ENCODE measurements around the gene HOXD12. TPM values are rescaled to one million over a fixed set of nuclear protein-coding genes. Genes with fewer than 3 reads are reported as not detected.

The HOXD12 gene
- total RNA-seq, 4 donors from 2014 or later: not detected

DNA sequence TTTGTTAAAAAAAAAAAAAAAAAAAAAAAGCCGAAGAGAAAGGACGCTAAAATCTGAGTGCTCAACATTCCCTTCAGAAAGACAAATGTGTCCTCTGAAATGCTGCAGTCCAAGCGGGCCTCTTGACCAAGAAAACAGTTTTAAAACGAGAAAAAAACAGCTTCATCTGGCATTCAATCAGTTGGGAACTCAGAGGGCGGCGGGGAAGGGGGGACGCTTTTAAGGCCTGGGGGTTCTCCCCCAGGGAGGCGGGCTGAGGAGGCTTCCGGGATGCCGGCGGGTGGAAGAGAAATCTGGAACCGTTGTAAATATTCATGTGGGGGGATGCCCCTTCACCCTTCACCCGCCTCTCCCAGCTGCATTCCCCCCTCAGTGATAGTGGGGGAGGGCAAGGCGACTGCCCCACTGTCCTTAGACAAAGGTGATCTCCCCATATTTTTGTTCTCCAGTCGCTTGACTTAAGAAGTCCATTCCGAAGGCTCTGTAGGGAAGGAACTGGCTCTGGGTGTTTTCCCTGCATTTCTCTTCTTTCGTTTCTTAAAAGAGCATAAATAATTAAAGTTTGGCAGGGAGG, 4.2 kb downstream of the HOXD12 start:
- intact Hi-C loops (cut with DNase I): no loop called here
- peaks cover 18 to 61% (median 30%) of the 10 kb centered on the region in 3 donors for H3K4me1 ChIP-seq
- WGBS, 2 donors: 6 to 7% methylated on average over 14 to 17 of the region's 17 CpGs
- TF ChIP-seq, protein P1, sequence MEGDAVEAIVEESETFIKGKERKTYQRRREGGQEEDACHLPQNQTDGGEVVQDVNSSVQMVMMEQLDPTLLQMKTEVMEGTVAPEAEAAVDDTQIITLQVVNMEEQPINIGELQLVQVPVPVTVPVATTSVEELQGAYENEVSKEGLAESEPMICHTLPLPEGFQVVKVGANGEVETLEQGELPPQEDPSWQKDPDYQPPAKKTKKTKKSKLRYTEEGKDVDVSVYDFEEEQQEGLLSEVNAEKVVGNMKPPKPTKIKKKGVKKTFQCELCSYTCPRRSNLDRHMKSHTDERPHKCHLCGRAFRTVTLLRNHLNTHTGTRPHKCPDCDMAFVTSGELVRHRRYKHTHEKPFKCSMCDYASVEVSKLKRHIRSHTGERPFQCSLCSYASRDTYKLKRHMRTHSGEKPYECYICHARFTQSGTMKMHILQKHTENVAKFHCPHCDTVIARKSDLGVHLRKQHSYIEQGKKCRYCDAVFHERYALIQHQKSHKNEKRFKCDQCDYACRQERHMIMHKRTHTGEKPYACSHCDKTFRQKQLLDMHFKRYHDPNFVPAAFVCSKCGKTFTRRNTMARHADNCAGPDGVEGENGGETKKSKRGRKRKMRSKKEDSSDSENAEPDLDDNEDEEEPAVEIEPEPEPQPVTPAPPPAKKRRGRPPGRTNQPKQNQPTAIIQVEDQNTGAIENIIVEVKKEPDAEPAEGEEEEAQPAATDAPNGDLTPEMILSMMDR (IDR thresholded peaks at IDR 0.05): no peak
- TF ChIP-seq POLR2A (IDR thresholded peaks at IDR 0.05): no peak
- peak overlapping the region in 1 of 4 donors; percentile 45 for H3K4me3 ChIP-seq
- H3K27ac ChIP-seq: no peak overlapping the region
- no peaks in the 10 kb centered on the region for H3K9me3 ChIP-seq
- H3K36me3 ChIP-seq: no peaks in the 10 kb centered on the region
- no peak for DNase-seq
- H3K27me3 ChIP-seq: peaks cover 35 to 100% (median 81%) of the 10 kb centered on the region in 4 donors

DNA sequence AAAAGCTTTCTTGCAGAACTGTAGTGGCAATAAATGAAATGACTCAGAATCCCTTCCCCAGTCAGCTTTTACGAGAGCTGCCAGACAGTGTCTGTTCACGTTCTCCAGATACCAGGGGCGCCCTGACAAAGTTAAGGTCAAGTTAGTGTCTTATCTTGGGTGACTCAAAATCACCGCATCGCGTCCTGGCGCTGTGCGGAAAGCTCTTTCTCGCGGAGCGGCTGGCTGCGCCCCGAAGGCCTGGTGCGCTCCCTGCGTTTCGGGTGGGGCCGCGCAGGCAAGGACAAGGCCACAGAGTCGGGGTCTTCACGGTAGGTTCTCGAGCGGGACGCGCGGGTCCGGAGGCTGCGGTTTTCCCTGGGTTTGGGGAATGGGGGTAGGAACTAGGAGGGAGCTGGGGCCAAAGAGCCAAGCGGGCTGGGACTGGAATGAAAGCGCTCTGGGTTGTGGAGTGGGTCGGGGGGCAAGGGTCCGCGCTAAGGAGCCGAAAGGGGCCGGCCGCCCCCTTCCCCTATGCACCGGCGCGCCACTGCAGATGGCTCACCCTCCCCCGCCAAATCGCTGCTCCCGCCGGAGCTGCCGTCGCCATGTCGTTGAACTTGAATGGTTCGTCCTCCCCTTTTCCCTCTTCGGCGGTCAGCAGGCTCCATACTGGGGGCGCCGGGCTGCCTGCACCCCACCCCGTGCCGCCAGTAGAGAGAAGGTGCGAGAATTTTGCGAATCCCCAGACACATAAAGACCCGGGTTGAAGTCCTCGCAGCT, 4.9 kb downstream of the HOXD12 start:
- Histone ChIP-seq H3K9me3 (no peaks in the 10 kb centered on the region), H3K36me3 (no peaks in the 10 kb centered on the region), H3K4me1 (peaks cover 18 to 61% (median 31%) of the 10 kb centered on the region in 3 donors), H3K27ac (no peak overlapping the region), H3K27me3 (peaks cover 35 to 100% (median 80%) of the 10 kb centered on the region in 4 donors), H3K4me3 (peak overlapping the region in 1 of 4 donors; percentile 45)
- WGBS, 2 donors: 8 to 16% methylated on average over 7 to 20 of the region's 56 CpGs
- TF ChIP-seq, protein P1 (IDR thresholded peaks at IDR 0.05): no peak
- no peak for TF ChIP-seq POLR2A (IDR thresholded peaks at IDR 0.05)
- intact Hi-C loops (cut with DNase I): no loop called here
- DNase-seq: no peak

DNA sequence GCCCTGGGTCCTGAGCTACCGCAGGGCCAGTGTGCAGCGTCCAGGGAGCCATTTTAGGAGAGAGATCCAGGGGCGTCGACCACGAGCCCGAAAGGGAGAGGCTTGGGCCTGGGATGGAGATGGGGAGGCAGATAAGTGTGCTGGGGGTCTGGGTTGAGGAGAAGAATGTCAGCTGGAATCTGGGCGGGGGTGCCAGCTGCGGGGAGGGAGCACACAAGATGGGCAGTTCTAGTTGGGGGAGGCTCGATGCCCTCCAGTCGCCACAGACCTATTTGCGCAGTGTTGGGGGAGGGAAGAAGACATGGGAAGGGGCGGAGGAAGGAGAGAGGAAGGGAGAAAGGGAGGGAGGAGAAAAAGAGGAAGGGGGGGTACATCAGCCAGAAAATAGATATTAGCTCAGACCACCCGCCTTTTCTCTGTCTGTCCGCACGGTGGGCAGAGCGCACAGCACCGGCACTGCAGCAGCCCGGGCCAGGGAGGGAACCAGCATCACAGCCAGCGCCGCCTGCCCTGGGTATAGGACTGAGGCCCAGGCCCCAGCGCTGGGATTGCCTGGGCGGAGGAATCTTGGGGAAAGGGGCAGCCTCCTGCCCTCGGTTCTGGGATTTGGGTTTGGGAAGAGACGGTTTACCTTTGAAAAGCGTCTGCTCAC, 5.6 kb downstream of the HOXD12 start:
- no peak overlapping the region for H3K27ac ChIP-seq
- no peak for TF ChIP-seq POLR2A (IDR thresholded peaks at IDR 0.05)
- TF ChIP-seq, protein P1 (IDR thresholded peaks at IDR 0.05): no peak
- peaks cover 29 to 100% (median 80%) of the 10 kb centered on the region in 4 donors for H3K27me3 ChIP-seq
- H3K4me1 ChIP-seq: peaks cover 18 to 54% (median 31%) of the 10 kb centered on the region in 3 donors
- H3K4me3 ChIP-seq: peak overlapping the region in 1 of 4 donors; percentile 45
- intact Hi-C loops (cut with DNase I): no loop called here
- DNase-seq: no peak
- no peaks in the 10 kb centered on the region for H3K36me3 ChIP-seq
- 11 to 20% methylated on average over 18 to 21 of the region's 25 CpGs for WGBS, 2 donors
- no peaks in the 10 kb centered on the region for H3K9me3 ChIP-seq

DNA sequence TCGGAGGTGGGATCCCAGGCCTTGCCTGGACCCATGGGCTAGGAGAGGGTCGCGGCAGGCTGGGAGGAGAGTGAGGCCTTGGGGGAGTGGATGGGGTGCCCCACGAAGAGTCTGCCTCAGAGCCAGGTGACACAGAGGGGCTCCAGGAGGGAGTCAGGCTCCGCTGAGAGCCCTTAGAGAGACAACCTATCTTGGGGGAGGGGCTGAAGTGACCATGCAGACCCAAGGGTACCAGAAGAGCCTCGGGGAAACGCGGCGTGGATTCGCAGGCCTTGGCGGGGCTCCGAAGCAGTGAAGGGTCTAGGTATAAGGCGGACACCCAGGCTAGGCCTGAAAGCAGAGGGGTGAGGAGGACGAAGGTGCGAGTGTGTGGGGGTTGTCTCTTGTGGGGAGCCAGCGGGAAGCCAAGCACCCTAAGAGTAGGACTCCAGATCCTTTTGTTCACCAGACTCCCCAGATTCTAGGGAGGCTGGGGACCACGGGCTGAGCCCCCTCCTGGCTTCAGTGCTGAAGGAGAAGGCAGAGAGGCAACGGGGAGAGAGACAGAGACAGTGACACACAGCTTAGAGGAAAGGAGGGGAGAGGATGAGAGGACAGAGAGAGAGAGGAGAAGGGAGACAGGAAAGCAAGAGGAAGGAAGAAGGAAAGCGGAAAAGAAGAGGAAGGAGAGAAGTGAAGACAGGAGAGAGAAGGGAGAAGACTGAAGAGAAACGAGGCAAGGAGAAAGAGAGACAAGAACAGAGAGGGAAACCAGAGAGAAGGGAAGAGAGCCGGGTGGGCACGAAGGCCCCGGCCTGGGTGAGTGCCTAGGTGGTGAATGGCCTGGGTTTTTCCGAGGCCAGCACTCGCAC, 6.4 kb downstream of the HOXD12 start:
- Histone ChIP-seq H3K36me3 (no peaks in the 10 kb centered on the region), H3K4me3 (peak overlapping the region in 2 of 4 donors; percentile 47 to 66), H3K27ac (no peak overlapping the region), H3K9me3 (no peaks in the 10 kb centered on the region), H3K4me1 (peaks cover 18 to 50% (median 31%) of the 10 kb centered on the region in 3 donors), H3K27me3 (peaks cover 25 to 100% (median 80%) of the 10 kb centered on the region in 4 donors)
- no peak for DNase-seq
- TF ChIP-seq POLR2A (IDR thresholded peaks at IDR 0.05): no peak
- TF ChIP-seq, protein P1 (IDR thresholded peaks at IDR 0.05): no peak
- intact Hi-C loops (cut with DNase I): no loop called here
- WGBS, 2 donors: 14 to 16% methylated on average over 20 of the region's 25 CpGs
